ENCODE measurements around the gene TM2D1.

TM2D1 gene

GRCh38 chr1:61642475-61643232, 82.3 kb downstream of the TM2D1 start:
- DNase-seq: peak; percentile 73

GRCh38 chr1:61641578-61642336, 83.2 kb downstream of the TM2D1 start:
- no peak for DNase-seq

GRCh38 chr1:61640531-61641530, 84.1 kb downstream of the TM2D1 start:
- peak; percentile 52 for DNase-seq

- DNase-seq: no peak
Observed at GRCh38 chr1:61639608-61640336, 85.2 kb downstream of the TM2D1 start.

- peak; percentile 7 for DNase-seq
Observed at GRCh38 chr1:61638911-61639605, 85.9 kb downstream of the TM2D1 start.

- no peak for DNase-seq
Observed at GRCh38 chr1:61638296-61638695, 86.6 kb downstream of the TM2D1 start.

GRCh38 chr1:61637470-61637869, 87.5 kb downstream of the TM2D1 start:
- DNase-seq: no peak

- no peak for DNase-seq
Observed at GRCh38 chr1:61636814-61637213, 88.1 kb downstream of the TM2D1 start.

GRCh38 chr1:61636376-61636775, 88.6 kb downstream of the TM2D1 start:
- no peak for DNase-seq

GRCh38 chr1:61635557-61635956, 89.4 kb downstream of the TM2D1 start:
- no peak for DNase-seq

- DNase-seq: no peak
Observed at GRCh38 chr1:61631436-61631835, 93.5 kb downstream of the TM2D1 start.

Measured in NCI-H146 (cell line).